Melanocyte of skin (primary cell): Measurements from ENCODE around the gene GCA. TPM values are rescaled to one million over a fixed set of nuclear protein-coding genes. Genes with fewer than 3 reads are reported as not detected.

Experiments used
- total RNA-seq, 2 donors: library from RNA; depleted of rRNA; stranded (reverse); fragments of >200 nt; gene quantifications; 2 replicates each; pipeline ENCODE4 v1.2.3, GENCODE V29; 2012

GCA gene, protein sequence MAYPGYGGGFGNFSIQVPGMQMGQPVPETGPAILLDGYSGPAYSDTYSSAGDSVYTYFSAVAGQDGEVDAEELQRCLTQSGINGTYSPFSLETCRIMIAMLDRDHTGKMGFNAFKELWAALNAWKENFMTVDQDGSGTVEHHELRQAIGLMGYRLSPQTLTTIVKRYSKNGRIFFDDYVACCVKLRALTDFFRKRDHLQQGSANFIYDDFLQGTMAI
- total RNA-seq, result 10 to 100 TPM in 1 of 2 donors, 1 to 10 TPM in 1; 7.2 to 18.3 TPM

DNA sequence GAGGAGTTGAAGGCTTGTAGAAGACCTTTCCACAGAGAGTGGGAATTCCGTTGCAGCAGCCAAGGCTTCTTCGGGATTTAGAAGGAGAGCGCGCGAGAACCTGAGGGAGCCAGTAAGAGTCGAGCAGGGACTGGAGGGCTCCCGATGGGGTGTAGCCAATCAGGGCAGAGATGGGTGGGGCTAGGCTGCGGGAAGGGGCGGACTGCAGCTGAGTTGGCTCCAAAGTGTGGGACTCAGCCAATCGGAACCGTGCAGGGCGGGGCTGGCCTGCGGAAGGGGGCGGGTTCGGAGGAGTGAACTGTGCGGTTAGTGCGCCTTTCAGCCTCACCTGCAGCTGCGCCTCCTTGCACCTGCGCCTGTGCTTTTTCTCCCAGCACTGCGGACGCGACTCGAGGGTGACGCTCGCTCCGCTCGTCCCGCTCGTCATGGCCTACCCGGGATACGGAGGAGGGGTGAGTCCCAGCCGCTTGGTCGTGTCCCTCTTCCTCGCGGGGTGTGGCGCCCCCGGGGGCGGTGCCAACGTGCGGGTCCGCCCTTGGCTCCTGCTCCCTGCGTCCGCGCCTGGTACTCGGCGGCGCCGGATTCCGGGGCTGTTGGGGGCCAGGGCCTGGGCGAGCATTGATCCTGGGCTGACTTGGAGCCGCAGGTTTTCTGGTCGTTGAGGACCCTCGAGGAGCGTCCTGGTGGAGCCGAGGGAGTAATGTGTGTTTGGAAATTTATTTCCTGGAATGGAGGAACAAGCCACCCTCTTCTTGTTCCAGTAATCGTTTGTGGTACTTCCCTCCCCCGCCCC lies at the start of gene GCA:
GCA (plus strand) TSS at position 309 of the 793 bp plus-strand sequence; CDS start at position 426, 117 bp downstream.

DNA sequence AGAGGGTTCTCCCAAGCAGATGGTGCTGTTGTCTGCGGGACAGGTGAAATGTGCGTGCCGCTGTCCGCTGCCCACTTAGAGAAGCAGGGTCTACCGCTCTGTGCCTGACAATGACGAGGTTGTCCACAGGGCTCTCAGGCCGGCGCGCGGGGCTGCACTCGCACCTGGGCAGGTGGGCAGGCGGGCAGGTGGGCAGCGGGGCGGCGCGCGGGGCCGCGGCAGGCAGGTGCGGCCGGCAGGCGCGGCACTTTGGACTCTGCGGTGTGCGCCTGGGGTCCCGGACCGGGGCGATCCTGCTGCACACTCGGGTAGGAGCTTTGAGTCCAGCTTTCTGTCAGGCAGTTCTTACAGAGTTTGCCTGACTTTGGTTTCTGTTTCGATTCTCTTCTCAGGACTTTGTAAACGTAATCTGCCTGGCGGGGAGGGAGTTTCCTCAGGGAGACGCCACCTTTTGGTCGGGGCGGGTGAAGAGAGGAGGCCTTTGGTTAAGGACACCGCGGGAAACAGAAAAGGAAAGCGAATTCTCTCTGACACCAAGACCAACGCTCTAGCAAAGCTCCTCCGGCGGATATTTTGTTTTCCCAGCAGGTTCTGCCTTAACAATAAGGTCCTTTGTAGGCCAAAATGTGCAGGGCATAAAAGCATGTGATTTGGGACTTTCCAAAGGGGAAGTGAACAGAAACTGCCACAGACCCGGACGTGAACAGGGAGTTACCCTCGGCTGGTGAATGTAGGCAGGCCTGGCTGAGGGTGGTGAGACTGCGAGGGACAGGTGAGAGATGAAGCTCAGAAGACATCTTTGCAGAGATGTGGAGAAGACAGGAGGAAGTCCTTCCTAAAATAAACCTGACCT lies 25.4 kb upstream of the GCA start, which contains the start of gene IFIH1:
IFIH1 (minus strand) TSS at position 357 of the 853 bp plus-strand sequence. CDS start 377 bp downstream, outside the sequence.

Other genes starting within 250 kb of the GCA start
- not detected for gene GCG, start 191.9 kb upstream of the GCA start, total RNA-seq
- 10 to 100 TPM; 10.3 TPM for gene FAP, start 100.7 kb upstream of the GCA start, total RNA-seq
- gene IFIH1, start 25.4 kb upstream of the GCA start, total RNA-seq, result 100 to 1,000 TPM; 106 to 150 TPM